A549 (cell line): ENCODE data around the gene APAF1. TPM values are rescaled to one million over a fixed set of nuclear protein-coding genes. Genes with fewer than 3 reads are reported as not detected.
"Not testable (repeated sequence)": the region's sequence is repeated elsewhere in the genome, so short reads cannot be mapped to it uniquely, and the experiment has no call there.

Experiments used
- ATAC-seq, 2 experiments: fragments of 200-7000 bp in 1 of 2; fragments of >200 bp in 1 of 2; cut with Nextera tagmentation in 1 of 2; cut with Tn5 transposase in 1 of 2; 3 replicates each; pipeline versions ENCODE4 v1.8.0 to v1.9.1; 2018 to 2020; ENCODE audit warnings: mild to moderate bottlenecking in 1 of 2, moderate library complexity in 1 of 2
- CTCF ChIA-PET: fragments of 300-600 bp; sonication (Branson Sonifier 250); formaldehyde crosslinking; extraction: SDS; loops from one replicate; lab custom pipeline; 2021; ENCODE audit warnings: antibody characterized with exemption, inconsistent platforms; lab: Yijun Ruan, JAX
- POLR2A ChIA-PET: fragments of 350-600 bp; formaldehyde crosslinking; extraction: SDS; loops from one replicate; lab custom pipeline; 2021; ENCODE audit warnings: antibody characterized with exemption, inconsistent platforms; lab: Yijun Ruan, JAX
- DNase-seq, 2 experiments: peaks; one replicate each; pipeline versions ENCODE4 v3.0.0 to v3.0.0-alpha.2; 2011 to 2016; ENCODE audit warnings: low read depth in 1 of 2, low spot score in 1 of 2
- FAIRE-seq: peaks from 2 replicates; lab custom pipeline; 2011; peaks lifted over from hg19 to GRCh38; lab: Jason Lieb, UNC
- H3K27ac ChIP-seq, 2 experiments: fragments of >200 bp; sonication (Bioruptor Twin); formaldehyde crosslinking; 3 replicates each; pipeline ENCODE4 v1.5.1; 2016 to 2017
- H3K4me1 ChIP-seq: fragments of >200 bp; sonication (Bioruptor Twin); formaldehyde crosslinking; 3 replicates; pipeline ENCODE4 v1.6.1; 2016
- H3K4me2 ChIP-seq: fragments of >200 bp; sonication (Bioruptor Twin); formaldehyde crosslinking; 3 replicates; pipeline ENCODE4 v1.6.1; 2016
- H3K4me3 ChIP-seq: fragments of >200 bp; sonication (Bioruptor Twin); formaldehyde crosslinking; 3 replicates; pipeline ENCODE4 v1.5.1; 2016
- H3K9me3 ChIP-seq: fragments of >200 bp; sonication (Bioruptor Twin); formaldehyde crosslinking; 3 replicates; pipeline ENCODE4 v1.6.1; 2016
- CHD4 ChIP-seq: fragments of 200-600 bp; sonication (generic); IDR thresholded peaks from 2 replicates; pipeline ENCODE4 v1.6.1; 2016; ENCODE audit warnings: antibody characterized with exemption, mild to moderate bottlenecking, borderline replicate concordance
- EHF ChIP-seq: fragments of 250-450 bp; sonication (Bioruptor Pico); IDR thresholded peaks from 2 replicates; pipeline ENCODE4 v1.5.0; 2020; ENCODE audit warnings: mild to moderate bottlenecking
- ESRRA ChIP-seq: fragments of 150-350 bp; IDR thresholded peaks from 2 replicates; pipeline ENCODE4 v1.6.1; 2014; ENCODE audit warnings: mild to moderate bottlenecking, low read length, borderline replicate concordance
- FOXS1 ChIP-seq: fragments of 250-450 bp; sonication (Bioruptor Pico); IDR thresholded peaks from 2 replicates; pipeline ENCODE4 v1.5.0; 2020; ENCODE audit warnings: mild to moderate bottlenecking, moderate library complexity
- HDAC2 ChIP-seq: fragments of 200-600 bp; sonication (generic); IDR thresholded peaks from 2 replicates; pipeline ENCODE4 v1.6.1; 2016
- HEYL ChIP-seq: fragments of 250-450 bp; sonication (Bioruptor Pico); IDR thresholded peaks from 2 replicates; pipeline ENCODE4 v1.8.0; 2021; ENCODE audit warnings: mild to moderate bottlenecking, moderate library complexity
- HOXA7 ChIP-seq: fragments of 250-450 bp; sonication (Bioruptor Pico); IDR thresholded peaks from 2 replicates; pipeline ENCODE4 v1.5.0; 2020; ENCODE audit warnings: mild to moderate bottlenecking, moderate library complexity
- HOXB5 ChIP-seq: fragments of 250-450 bp; sonication (Bioruptor Pico); IDR thresholded peaks from 2 replicates; pipeline ENCODE4 v1.5.0; 2020; ENCODE audit warnings: mild to moderate bottlenecking, moderate library complexity
- JUN ChIP-seq, 2 experiments: fragments of >200 bp; sonication (Bioruptor Twin); formaldehyde crosslinking; IDR thresholded peaks; 2 replicates in 1 of 2; 3 replicates in 1 of 2; pipeline ENCODE4 v1.6.1; 2016 to 2017
- JUNB ChIP-seq: fragments of >200 bp; sonication (Bioruptor Twin); formaldehyde crosslinking; IDR thresholded peaks from 2 replicates; pipeline ENCODE4 v1.6.1; 2016
- MYC ChIP-seq: IDR thresholded peaks from 2 replicates; pipeline ENCODE4 v1.6.1; 2012; ENCODE audit warnings: mild to moderate bottlenecking, inconsistent platforms, low read length, improper control_type of control experiment, borderline replicate concordance
- NFE2L2 ChIP-seq: fragments of 150-350 bp; conservative IDR thresholded peaks from 2 replicates; pipeline ENCODE4 v1.6.1; 2014; ENCODE audit warnings: low read length
- PHF8 ChIP-seq: fragments of 200-600 bp; sonication (generic); IDR thresholded peaks from 2 replicates; pipeline ENCODE4 v1.6.1; 2016; ENCODE audit warnings: low read depth, mild to moderate bottlenecking, antibody characterized with exemption, moderate library complexity, borderline replicate concordance
- RCOR1 ChIP-seq: fragments of 150-350 bp; IDR thresholded peaks from 2 replicates; pipeline ENCODE4 v1.6.1; 2014; ENCODE audit warnings: antibody characterized with exemption, low read length, low read depth
- TFCP2L1 ChIP-seq: fragments of 250-450 bp; sonication (Bioruptor Pico); IDR thresholded peaks from 2 replicates; pipeline ENCODE4 v1.5.0; 2021; ENCODE audit warnings: mild to moderate bottlenecking
- TP53 ChIP-seq: fragments of 250-450 bp; sonication (Bioruptor Pico); IDR thresholded peaks from 2 replicates; pipeline ENCODE4 v1.5.0; 2021; ENCODE audit warnings: mild to moderate bottlenecking, moderate library complexity
- ZNF302 ChIP-seq: fragments of 250-450 bp; sonication (Bioruptor Pico); IDR thresholded peaks from 2 replicates; pipeline ENCODE4 v1.9.0; 2021; ENCODE audit warnings: inconsistent platforms, mild to moderate bottlenecking, moderate library complexity
- ZSCAN20 ChIP-seq: fragments of 250-450 bp; sonication (Bioruptor Pico); IDR thresholded peaks from 2 replicates; pipeline ENCODE4 v1.8.0; 2022; ENCODE audit warnings: mild to moderate bottlenecking, moderate library complexity
- WGBS: methylation state at CpG from one replicate; pipeline ENCODE4 v1.1.6; 2017; ENCODE audit errors: missing lambda C conversion rate; 5-methylcytosine and 5-hydroxymethylcytosine counted together
- polyA plus RNA-seq, 4 experiments: library from polyadenylated mRNA; depleted of rRNA in 3 of 4; stranded (reverse); fragments of >200 nt; fragmentation: RNase III in 1 of 4; extraction: RNeasy Plus Mini Kit Qiagen cat#74134 plus additional on column Dnase treatment in 1 of 4; gene quantifications; 2 replicates in 3 of 4; 3 replicates in 1 of 4; pipeline ENCODE4 v1.2.3, GENCODE V29; 2011 to 2017
- TF ChIP-seq, protein P1 (sequence below): IDR thresholded peaks from 2 replicates; pipeline ENCODE4 v1.6.1; 2012
- TF ChIP-seq, protein P2 (sequence below): fragments of >200 bp; sonication (Bioruptor Twin); formaldehyde crosslinking; IDR thresholded peaks from 3 replicates; pipeline ENCODE4 v1.6.1; 2016
- TF ChIP-seq, protein P3 (sequence below): fragments of 250-450 bp; sonication (Bioruptor Pico); IDR thresholded peaks from 2 replicates; pipeline ENCODE4 v1.5.0; 2020; ENCODE audit warnings: low read depth, mild to moderate bottlenecking, moderate library complexity

The APAF1 gene
- polyA plus RNA-seq, 2 of the 4 experiments (the other 2 are of a cell fraction), result 13.2 to 15.7 TPM

- Histone ChIP-seq H3K27ac (no peak overlapping the region), H3K9me3 (no peaks in the 10 kb centered on the region), H3K4me3 (no peak overlapping the region), H3K4me1 (peaks cover 29% of the 10 kb centered on the region), H3K4me2 (no peak overlapping the region)
- no peak for TF ChIP-seq JUNB
- TF ChIP-seq ESRRA, result no peak
- TF ChIP-seq ZNF302 (CRISPR knock-in tag), result no peak
- no peak for TF ChIP-seq JUN (IDR thresholded peaks at IDR 0.05)
- TF ChIP-seq ZSCAN20 (CRISPR knock-in tag), result no peak
- TF ChIP-seq NFE2L2, result no peak
- TF ChIP-seq HOXB5 (CRISPR knock-in tag), result no peak
- TF ChIP-seq HEYL (CRISPR knock-in tag), result no peak
- no peak for TF ChIP-seq MYC
- ATAC-seq (no peak), DNase-seq (no peak), FAIRE-seq (no peak)
- ChIA-PET CTCF (interaction anchor here (0.6 to 1.9 kb wide), 8 partner anchors 11 to 1513 kb away, joined by 3 to 5 read pairs (median 4); no protein-coding TSS in a partner anchor), POLR2A (no interaction called here)
- WGBS, result 95% methylated on average over 3 of the region's 3 CpGs
Measured at GRCh38 chr12:98639491-98639890, 5.6 kb upstream of the APAF1 start.

DNA sequence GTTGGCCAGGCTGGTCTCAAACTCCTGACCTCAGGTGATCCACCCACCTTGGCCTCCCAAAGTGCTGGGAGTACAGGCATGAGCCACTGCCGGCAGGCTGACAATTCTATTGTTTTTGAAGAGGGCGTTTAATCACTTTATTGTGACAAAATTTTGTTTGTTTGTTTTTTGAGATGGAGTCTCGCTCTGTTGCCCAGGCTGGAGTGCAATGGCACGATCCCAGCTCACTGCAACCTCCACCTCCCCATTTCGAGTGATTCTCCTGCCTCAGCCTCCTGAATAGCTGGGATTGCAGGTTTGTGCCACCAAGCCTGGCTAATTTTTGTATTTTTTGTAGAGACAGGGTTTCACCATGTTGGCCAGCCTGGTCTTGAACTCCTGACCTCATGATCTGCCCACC, 2.3 kb upstream of the APAF1 start:
- DNase-seq, FAIRE-seq, H3K9me3 ChIP-seq, POLR2A ChIA-PET, ATAC-seq: not testable (repeated sequence)
- H3K4me3 ChIP-seq, result peak overlapping the region; percentile 99; the same call in 2 of the 3 replicates
- peaks cover 13% of the 10 kb centered on the region; the same call in 2 of the 3 replicates for H3K4me1 ChIP-seq
- WGBS, result 87% methylated on average over 5 of the region's 5 CpGs
- CTCF ChIA-PET, result interaction anchor here (1.3 kb wide), 1 partner anchor 76 kb away, joined by 4 read pairs; no protein-coding TSS in a partner anchor
- H3K4me2 ChIP-seq, result peak overlapping the region; percentile 63
- H3K27ac ChIP-seq, result peak overlapping the region in 1 of 2 experiments; percentile 46; a peak in 2 of 6 replicates

DNA sequence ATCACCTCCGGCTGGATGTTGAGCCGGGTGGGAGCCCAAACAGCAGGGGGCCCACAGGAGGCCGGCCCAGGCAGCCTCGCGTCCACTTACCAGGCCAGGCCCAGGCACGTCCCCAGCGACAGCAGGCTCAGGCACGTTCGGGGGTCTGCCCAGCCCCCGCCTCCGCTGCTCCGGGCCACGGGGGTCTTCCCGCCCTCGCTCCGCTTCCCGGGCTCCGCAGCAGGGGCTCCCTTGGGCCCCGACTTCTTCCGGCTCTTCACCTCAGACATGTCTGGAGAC, 718 bp upstream of the APAF1 start:
- H3K4me1 ChIP-seq, result peaks cover 13% of the 10 kb centered on the region; the same call in 2 of the 3 replicates
- TF ChIP-seq HOXB5 (CRISPR knock-in tag) (0 out of 2 replicates have a peak, but pooled peaks have one; percentile 17), HOXA7 (CRISPR knock-in tag) (no peak), HDAC2 (peak; percentile 72; the same call in 1 of the 2 replicates), RCOR1 (no peak), PHF8 (peak; percentile 68; the same call in 1 of the 2 replicates), EHF (0 out of 2 replicates have a peak, but pooled peaks have one; percentile 56), JUN (IDR thresholded peaks at IDR 0.05) (peak in 1 of 2 experiments; percentile 20; a peak in 1 of 5 replicates), FOXS1 (CRISPR knock-in tag) (no peak), NFE2L2 (no peak), TP53 (CRISPR knock-in tag) (no peak), CHD4 (0 out of 2 replicates have a peak, but pooled peaks have one; percentile 18), TFCP2L1 (CRISPR knock-in tag) (peak; percentile 83)
- TF ChIP-seq, protein P1, sequence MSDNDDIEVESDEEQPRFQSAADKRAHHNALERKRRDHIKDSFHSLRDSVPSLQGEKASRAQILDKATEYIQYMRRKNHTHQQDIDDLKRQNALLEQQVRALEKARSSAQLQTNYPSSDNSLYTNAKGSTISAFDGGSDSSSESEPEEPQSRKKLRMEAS, result peak; percentile 8; the same call in 1 of the 2 replicates
- TF ChIP-seq, protein P2, sequence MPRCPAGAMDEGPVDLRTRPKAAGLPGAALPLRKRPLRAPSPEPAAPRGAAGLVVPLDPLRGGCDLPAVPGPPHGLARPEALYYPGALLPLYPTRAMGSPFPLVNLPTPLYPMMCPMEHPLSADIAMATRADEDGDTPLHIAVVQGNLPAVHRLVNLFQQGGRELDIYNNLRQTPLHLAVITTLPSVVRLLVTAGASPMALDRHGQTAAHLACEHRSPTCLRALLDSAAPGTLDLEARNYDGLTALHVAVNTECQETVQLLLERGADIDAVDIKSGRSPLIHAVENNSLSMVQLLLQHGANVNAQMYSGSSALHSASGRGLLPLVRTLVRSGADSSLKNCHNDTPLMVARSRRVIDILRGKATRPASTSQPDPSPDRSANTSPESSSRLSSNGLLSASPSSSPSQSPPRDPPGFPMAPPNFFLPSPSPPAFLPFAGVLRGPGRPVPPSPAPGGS, result 0 out of 3 replicates have a peak, but pooled peaks have one; percentile 14
- TF ChIP-seq, protein P3, sequence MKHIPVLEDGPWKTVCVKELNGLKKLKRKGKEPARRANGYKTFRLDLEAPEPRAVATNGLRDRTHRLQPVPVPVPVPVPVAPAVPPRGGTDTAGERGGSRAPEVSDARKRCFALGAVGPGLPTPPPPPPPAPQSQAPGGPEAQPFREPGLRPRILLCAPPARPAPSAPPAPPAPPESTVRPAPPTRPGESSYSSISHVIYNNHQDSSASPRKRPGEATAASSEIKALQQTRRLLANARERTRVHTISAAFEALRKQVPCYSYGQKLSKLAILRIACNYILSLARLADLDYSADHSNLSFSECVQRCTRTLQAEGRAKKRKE (CRISPR knock-in tag), result peak; percentile 12; the same call in 1 of the 2 replicates
- TF ChIP-seq, all 56 proteins: peak for 10
- CTCF ChIA-PET, result interaction anchor here (0.6 to 1.7 kb wide), 5 partner anchors 35 to 220 kb away, joined by 3 to 5 read pairs (median 4); no protein-coding TSS in a partner anchor
- H3K4me3 ChIP-seq, result peak overlapping the region; percentile 99
- FAIRE-seq (no peak), DNase-seq (peak in 1 of 2 experiments; percentile 83), ATAC-seq (peak; percentile 71)
- H3K4me2 ChIP-seq, result peak overlapping the region; percentile 63
- POLR2A ChIA-PET, result interaction anchor here (1.1 to 2.1 kb wide), 3 partner anchors 19 to 354 kb away, joined by 3 to 23 read pairs (median 3); partner anchors contain the start of gene SLC25A3
- 0% methylated on average over 11 of the region's 20 CpGs for WGBS
- H3K9me3 ChIP-seq, result no peaks in the 10 kb centered on the region
- peak overlapping the region; percentile 78 to 93 for H3K27ac ChIP-seq
